IPS-20b (cell line): Measurements from ENCODE around the gene LYRM2.

Experiments
- H3K27ac ChIP-seq: one replicate; pipeline ENCODE4 v1.5.1; 2013; ENCODE audit warnings: low read length
- H3K27me3 ChIP-seq: 2 replicates; pipeline ENCODE4 v1.6.1; 2013; ENCODE audit warnings: mild to moderate bottlenecking, low read length, inconsistent platforms; ENCODE audit not compliant: insufficient read depth
- H3K36me3 ChIP-seq: 2 replicates; pipeline ENCODE4 v1.6.1; 2013; ENCODE audit warnings: low read depth, mild to moderate bottlenecking, inconsistent platforms, low read length, moderate library complexity; ENCODE audit not compliant: insufficient read depth
- H3K4me1 ChIP-seq: 2 replicates; pipeline ENCODE4 v1.6.1; 2013; ENCODE audit warnings: mild to moderate bottlenecking, control low read depth, inconsistent platforms, low read length, moderate library complexity; ENCODE audit not compliant: insufficient read depth
- H3K4me3 ChIP-seq: 2 replicates; pipeline ENCODE4 v1.5.1; 2013; ENCODE audit warnings: mild to moderate bottlenecking, low read length, inconsistent platforms
- H3K9ac ChIP-seq: 2 replicates; pipeline ENCODE4 v1.6.1; 2013; ENCODE audit warnings: low read depth, mild to moderate bottlenecking, inconsistent platforms, low read length, moderate library complexity
- H3K9me3 ChIP-seq: 2 replicates; pipeline ENCODE4 v1.6.1; 2013; ENCODE audit warnings: mild to moderate bottlenecking, low read depth, low read length, inconsistent platforms; ENCODE audit not compliant: insufficient read depth

The LYRM2 gene

GRCh38 chr6:89542866-89543265 lies 95.7 kb downstream of the LYRM2 start:
- Histone ChIP-seq H3K4me3 (no peak overlapping the region), H3K9ac (no peak overlapping the region), H3K27me3 (no peaks in the 10 kb centered on the region), H3K4me1 (no peaks in the 10 kb centered on the region), H3K27ac (no peak overlapping the region), H3K36me3 (no peaks in the 10 kb centered on the region), H3K9me3 (no peaks in the 10 kb centered on the region)

GRCh38 chr6:89542081-89542857 lies 96.3 kb downstream of the LYRM2 start:
- H3K9me3 ChIP-seq, result no peaks in the 10 kb centered on the region
- no peak overlapping the region for H3K27ac ChIP-seq
- no peaks in the 10 kb centered on the region for H3K27me3 ChIP-seq
- H3K4me1 ChIP-seq, result no peaks in the 10 kb centered on the region
- H3K36me3 ChIP-seq, result no peaks in the 10 kb centered on the region
- no peak overlapping the region for H3K9ac ChIP-seq
- H3K4me3 ChIP-seq, result no peak overlapping the region

- Histone ChIP-seq H3K9ac (no peak overlapping the region), H3K27me3 (no peaks in the 10 kb centered on the region), H3K4me3 (no peak overlapping the region), H3K4me1 (no peaks in the 10 kb centered on the region), H3K9me3 (no peaks in the 10 kb centered on the region), H3K36me3 (no peaks in the 10 kb centered on the region), H3K27ac (no peak overlapping the region)
These were observed 98.8 kb downstream of the LYRM2 start for GRCh38 chr6:89539779-89540178.

- Histone ChIP-seq H3K36me3 (no peaks in the 10 kb centered on the region), H3K4me3 (no peak overlapping the region), H3K4me1 (no peaks in the 10 kb centered on the region), H3K27ac (no peak overlapping the region), H3K9me3 (no peaks in the 10 kb centered on the region), H3K27me3 (no peaks in the 10 kb centered on the region), H3K9ac (no peak overlapping the region)
These were observed 102.3 kb downstream of the LYRM2 start for GRCh38 chr6:89536231-89536630.

GRCh38 chr6:89530982-89531381 lies 107.6 kb downstream of the LYRM2 start:
- H3K9me3 ChIP-seq, result no peaks in the 10 kb centered on the region
- H3K9ac ChIP-seq, result no peak overlapping the region
- no peak overlapping the region for H3K27ac ChIP-seq
- no peaks in the 10 kb centered on the region for H3K36me3 ChIP-seq
- H3K4me1 ChIP-seq, result no peaks in the 10 kb centered on the region
- H3K4me3 ChIP-seq, result no peak overlapping the region
- H3K27me3 ChIP-seq, result no peaks in the 10 kb centered on the region

- H3K9me3 ChIP-seq, result no peaks in the 10 kb centered on the region
- no peak overlapping the region for H3K4me3 ChIP-seq
- no peaks in the 10 kb centered on the region for H3K27me3 ChIP-seq
- no peaks in the 10 kb centered on the region for H3K4me1 ChIP-seq
- H3K27ac ChIP-seq, result no peak overlapping the region
- no peaks in the 10 kb centered on the region for H3K36me3 ChIP-seq
- no peak overlapping the region for H3K9ac ChIP-seq
These were observed 109.7 kb downstream of the LYRM2 start for GRCh38 chr6:89528866-89529265.

GRCh38 chr6:89527634-89528033 lies 110.9 kb downstream of the LYRM2 start:
- Histone ChIP-seq H3K27me3 (no peaks in the 10 kb centered on the region), H3K9me3 (no peaks in the 10 kb centered on the region), H3K9ac (no peak overlapping the region), H3K27ac (no peak overlapping the region), H3K4me3 (no peak overlapping the region), H3K36me3 (no peaks in the 10 kb centered on the region), H3K4me1 (no peaks in the 10 kb centered on the region)

GRCh38 chr6:89526563-89526869 lies 112.0 kb downstream of the LYRM2 start:
- Histone ChIP-seq H3K27me3 (no peaks in the 10 kb centered on the region), H3K27ac (no peak overlapping the region), H3K4me3 (no peak overlapping the region), H3K9ac (no peak overlapping the region), H3K36me3 (no peaks in the 10 kb centered on the region), H3K4me1 (no peaks in the 10 kb centered on the region), H3K9me3 (no peaks in the 10 kb centered on the region)

- no peak overlapping the region for H3K9ac ChIP-seq
- no peak overlapping the region for H3K4me3 ChIP-seq
- no peaks in the 10 kb centered on the region for H3K4me1 ChIP-seq
- H3K27ac ChIP-seq, result no peak overlapping the region
- H3K9me3 ChIP-seq, result no peaks in the 10 kb centered on the region
- H3K36me3 ChIP-seq, result no peaks in the 10 kb centered on the region
- H3K27me3 ChIP-seq, result no peaks in the 10 kb centered on the region
These were observed 112.6 kb downstream of the LYRM2 start for GRCh38 chr6:89525786-89526562.

- no peaks in the 10 kb centered on the region for H3K27me3 ChIP-seq
- H3K9me3 ChIP-seq, result no peaks in the 10 kb centered on the region
- H3K9ac ChIP-seq, result no peak overlapping the region
- H3K4me1 ChIP-seq, result no peaks in the 10 kb centered on the region
- no peaks in the 10 kb centered on the region for H3K36me3 ChIP-seq
- no peak overlapping the region for H3K4me3 ChIP-seq
- no peak overlapping the region for H3K27ac ChIP-seq
These were observed 115.8 kb downstream of the LYRM2 start for GRCh38 chr6:89522778-89523177.

GRCh38 chr6:89520736-89521135 lies 117.8 kb downstream of the LYRM2 start:
- Histone ChIP-seq H3K27me3 (no peaks in the 10 kb centered on the region), H3K36me3 (no peaks in the 10 kb centered on the region), H3K27ac (no peak overlapping the region), H3K4me3 (no peak overlapping the region), H3K9me3 (no peaks in the 10 kb centered on the region), H3K9ac (no peak overlapping the region), H3K4me1 (no peaks in the 10 kb centered on the region)

GRCh38 chr6:89518352-89519055 lies 120.0 kb downstream of the LYRM2 start:
- H3K4me1 ChIP-seq, result no peaks in the 10 kb centered on the region
- H3K4me3 ChIP-seq, result no peak overlapping the region
- no peak overlapping the region for H3K9ac ChIP-seq
- H3K9me3 ChIP-seq, result no peaks in the 10 kb centered on the region
- no peak overlapping the region for H3K27ac ChIP-seq
- no peaks in the 10 kb centered on the region for H3K36me3 ChIP-seq
- no peaks in the 10 kb centered on the region for H3K27me3 ChIP-seq
